ENCODE measurements around the gene MDP1.

DNA sequence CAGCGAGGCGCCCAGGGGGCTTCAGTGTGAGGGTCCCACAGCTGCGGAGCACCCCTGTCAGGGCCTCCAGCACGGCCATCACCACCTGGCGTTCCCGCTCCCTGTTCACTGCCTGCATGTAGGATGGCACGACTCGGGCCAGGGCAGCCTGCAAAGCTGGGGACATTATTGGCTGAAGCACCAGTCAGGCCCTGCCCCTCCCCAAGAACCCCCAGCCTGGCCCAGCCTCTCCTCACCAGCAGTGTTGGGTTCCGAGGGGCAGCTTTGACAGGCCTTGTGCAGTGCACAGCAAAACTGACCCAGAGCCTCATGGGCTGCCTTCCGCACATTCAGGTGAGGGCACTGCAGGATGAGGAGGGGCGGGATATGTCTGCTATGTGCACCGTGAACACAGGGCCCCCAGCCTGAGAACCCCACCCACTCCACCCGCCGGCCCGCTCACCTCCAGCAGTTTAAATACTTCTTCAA lies 32.8 kb downstream of the MDP1 start:
- TF ChIP-seq POLR2A (IDR thresholded peaks at IDR 0.05), result no peak
- TF ChIP-seq, protein P1, sequence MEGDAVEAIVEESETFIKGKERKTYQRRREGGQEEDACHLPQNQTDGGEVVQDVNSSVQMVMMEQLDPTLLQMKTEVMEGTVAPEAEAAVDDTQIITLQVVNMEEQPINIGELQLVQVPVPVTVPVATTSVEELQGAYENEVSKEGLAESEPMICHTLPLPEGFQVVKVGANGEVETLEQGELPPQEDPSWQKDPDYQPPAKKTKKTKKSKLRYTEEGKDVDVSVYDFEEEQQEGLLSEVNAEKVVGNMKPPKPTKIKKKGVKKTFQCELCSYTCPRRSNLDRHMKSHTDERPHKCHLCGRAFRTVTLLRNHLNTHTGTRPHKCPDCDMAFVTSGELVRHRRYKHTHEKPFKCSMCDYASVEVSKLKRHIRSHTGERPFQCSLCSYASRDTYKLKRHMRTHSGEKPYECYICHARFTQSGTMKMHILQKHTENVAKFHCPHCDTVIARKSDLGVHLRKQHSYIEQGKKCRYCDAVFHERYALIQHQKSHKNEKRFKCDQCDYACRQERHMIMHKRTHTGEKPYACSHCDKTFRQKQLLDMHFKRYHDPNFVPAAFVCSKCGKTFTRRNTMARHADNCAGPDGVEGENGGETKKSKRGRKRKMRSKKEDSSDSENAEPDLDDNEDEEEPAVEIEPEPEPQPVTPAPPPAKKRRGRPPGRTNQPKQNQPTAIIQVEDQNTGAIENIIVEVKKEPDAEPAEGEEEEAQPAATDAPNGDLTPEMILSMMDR (IDR thresholded peaks at IDR 0.05), result no peak

All from body of pancreas (tissue), 4 donors.